Epithelial cell of proximal tubule (primary cell): ENCODE results near the gene FAM181B. TPM values are rescaled to one million over a fixed set of nuclear protein-coding genes. Genes with fewer than 3 reads are reported as not detected.

Source experiments
- DNase-seq: peaks from one replicate; pipeline ENCODE4 v3.0.0-alpha.2; 2011; ENCODE audit warnings: low read depth
- H3K4me3 ChIP-seq: 2 replicates; pipeline ENCODE4 v1.5.1; 2011; ENCODE audit warnings: low read depth, mild to moderate bottlenecking, low read length
- CTCF ChIP-seq: conservative IDR thresholded peaks from 2 replicates; pipeline ENCODE4 v1.5.1; 2012; ENCODE audit warnings: low read depth, mild to moderate bottlenecking, low read length
- total RNA-seq: library from RNA; depleted of rRNA; stranded (reverse); fragments of >200 nt; gene quantifications from 2 replicates; pipeline ENCODE4 v1.2.3, GENCODE V29; 2015

Gene FAM181B
- total RNA-seq, 1 donor from 2014 or later, result 0.06 TPM

- no peak for DNase-seq
- no peak overlapping the region for H3K4me3 ChIP-seq
- no peak for TF ChIP-seq CTCF
Measured at GRCh38 chr11:82771781-82772180, 38.1 kb upstream of the FAM181B start.

GRCh38 chr11:82767123-82767522 is 33.5 kb upstream of the FAM181B start:
- no peak for TF ChIP-seq CTCF
- no peak overlapping the region for H3K4me3 ChIP-seq
- DNase-seq, result no peak

- no peak overlapping the region for H3K4me3 ChIP-seq
- DNase-seq, result no peak
- no peak for TF ChIP-seq CTCF
Measured at GRCh38 chr11:82765466-82766034, 31.9 kb upstream of the FAM181B start.

- TF ChIP-seq CTCF, result no peak
- no peak for DNase-seq
- H3K4me3 ChIP-seq, result no peak overlapping the region
Measured at GRCh38 chr11:82763167-82763566, 29.5 kb upstream of the FAM181B start.

GRCh38 chr11:82759649-82760048 is 26.0 kb upstream of the FAM181B start:
- no peak for DNase-seq
- no peak for TF ChIP-seq CTCF
- no peak overlapping the region for H3K4me3 ChIP-seq

GRCh38 chr11:82757660-82758357 is 24.1 kb upstream of the FAM181B start:
- no peak for TF ChIP-seq CTCF
- no peak overlapping the region for H3K4me3 ChIP-seq
- DNase-seq, result no peak
